Limb (tissue), 2 donors: Measurements from ENCODE around the gene CAB39.
A peak's percentile ranks its signal among the peaks of the same experiment; 100 is the strongest.
"Not testable (repeated sequence)": the region's sequence is repeated elsewhere in the genome, so short reads cannot be mapped to it uniquely, and the experiment has no call there.

ENCODE experiments used
- DNase-seq, 2 donors: peaks; one replicate each; pipeline ENCODE4 v3.0.0-alpha.2; 2016; ENCODE audit errors: extremely low spot score in 2 of 2

Gene CAB39

GRCh38 chr2:230713331-230714135, 891 bp downstream of the CAB39 start:
- peak in 1 of 2 donors; percentile 67 for DNase-seq

- no peak for DNase-seq
These were observed 1.5 kb downstream of the CAB39 start for GRCh38 chr2:230714136-230714480.

- DNase-seq, result no peak
These were observed 2.6 kb downstream of the CAB39 start for GRCh38 chr2:230715201-230715600.

GRCh38 chr2:230716588-230716987, 3.9 kb downstream of the CAB39 start:
- no peak for DNase-seq

- no peak for DNase-seq
These were observed 5.0 kb downstream of the CAB39 start for GRCh38 chr2:230717600-230717999.

GRCh38 chr2:230719340-230719739, 6.7 kb downstream of the CAB39 start:
- DNase-seq, result no peak

- DNase-seq, result no peak
These were observed 9.1 kb downstream of the CAB39 start for GRCh38 chr2:230721712-230722111.

GRCh38 chr2:230722207-230722885, 9.7 kb downstream of the CAB39 start:
- DNase-seq, result no peak

GRCh38 chr2:230723363-230723762, 10.7 kb downstream of the CAB39 start:
- DNase-seq, result no peak

- DNase-seq, result not testable (repeated sequence)
These were observed 12.3 kb downstream of the CAB39 start for GRCh38 chr2:230724957-230725356.

GRCh38 chr2:230731512-230731911, 18.9 kb downstream of the CAB39 start:
- no peak for DNase-seq

GRCh38 chr2:230732914-230733401, 20.3 kb downstream of the CAB39 start:
- DNase-seq, result no peak

GRCh38 chr2:230734247-230735175, 21.9 kb downstream of the CAB39 start:
- no peak for DNase-seq

GRCh38 chr2:230735884-230736283, 23.2 kb downstream of the CAB39 start:
- DNase-seq, result no peak

- no peak for DNase-seq
These were observed 24.7 kb downstream of the CAB39 start for GRCh38 chr2:230737300-230737699.

- no peak for DNase-seq
These were observed 25.2 kb downstream of the CAB39 start for GRCh38 chr2:230737791-230738226.

- peak in 1 of 2 donors; percentile 24 for DNase-seq
These were observed 25.8 kb downstream of the CAB39 start for GRCh38 chr2:230738391-230738811.

- no peak for DNase-seq
These were observed 26.3 kb downstream of the CAB39 start for GRCh38 chr2:230738924-230739323.

GRCh38 chr2:230739961-230740360, 27.3 kb downstream of the CAB39 start:
- DNase-seq, result no peak

GRCh38 chr2:230742781-230743180, 30.1 kb downstream of the CAB39 start:
- no peak for DNase-seq

GRCh38 chr2:230746213-230746612, 33.6 kb downstream of the CAB39 start:
- DNase-seq, result no peak

GRCh38 chr2:230748087-230748486, 35.4 kb downstream of the CAB39 start:
- no peak for DNase-seq
